Measurements from ENCODE around the gene ARHGAP23. TPM values are rescaled to one million over a fixed set of nuclear protein-coding genes. Genes with fewer than 3 reads are reported as not detected.

The ARHGAP23 gene
- total and polyA plus RNA-seq, 2 experiments from 2014 or later = 21.4 to 150 TPM

DNA sequence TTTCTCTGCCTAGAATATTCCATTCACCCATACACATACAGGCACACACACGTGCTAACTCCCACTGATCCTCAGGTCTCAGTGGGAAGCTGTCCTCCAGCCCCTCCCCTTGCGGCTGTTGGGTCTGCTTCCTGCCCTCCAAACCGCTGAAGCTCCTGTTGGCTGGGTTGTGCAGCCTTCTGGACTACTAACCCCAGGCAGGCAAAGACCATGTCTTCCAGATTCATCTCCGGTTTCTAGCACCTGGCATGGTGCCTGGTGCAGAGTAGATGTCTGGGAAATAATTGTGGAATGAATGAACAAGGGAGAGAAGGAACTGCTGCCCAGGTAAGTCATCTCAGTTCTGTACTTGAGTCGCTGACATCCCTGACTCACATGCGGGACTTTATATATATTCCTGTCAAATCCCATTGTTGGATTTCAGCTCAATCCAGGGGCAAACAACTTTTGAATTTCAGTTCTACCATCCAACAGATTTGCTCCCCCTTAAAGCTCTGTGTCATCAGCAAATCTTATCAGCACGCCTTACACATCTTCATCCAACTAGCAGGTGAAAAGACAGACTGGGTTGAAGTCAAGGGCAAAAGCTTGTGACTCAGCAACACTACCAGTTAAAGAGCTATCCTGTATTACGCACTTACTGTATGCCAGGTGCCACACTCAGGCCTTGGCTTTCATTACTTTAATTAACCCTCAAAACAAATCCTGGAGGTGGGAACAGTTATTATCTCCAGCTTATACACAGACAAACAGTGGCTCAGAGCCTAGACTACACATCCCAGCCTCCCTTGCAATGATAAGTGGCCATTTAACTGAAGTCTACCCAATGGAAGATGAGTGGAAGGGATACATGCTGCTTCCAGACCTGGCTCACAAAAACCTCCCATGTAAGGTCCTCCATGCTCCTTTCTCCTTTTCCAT is 126.4 kb downstream of the ARHGAP23 start (continued):
- no peak for TF ChIP-seq ZNF462 (CRISPR knock-in tag; IDR thresholded peaks at IDR 0.05)
- no peak for TF ChIP-seq STAT1 (IDR thresholded peaks at IDR 0.05; ENCODE audit: unreplicated experiment)

DNA sequence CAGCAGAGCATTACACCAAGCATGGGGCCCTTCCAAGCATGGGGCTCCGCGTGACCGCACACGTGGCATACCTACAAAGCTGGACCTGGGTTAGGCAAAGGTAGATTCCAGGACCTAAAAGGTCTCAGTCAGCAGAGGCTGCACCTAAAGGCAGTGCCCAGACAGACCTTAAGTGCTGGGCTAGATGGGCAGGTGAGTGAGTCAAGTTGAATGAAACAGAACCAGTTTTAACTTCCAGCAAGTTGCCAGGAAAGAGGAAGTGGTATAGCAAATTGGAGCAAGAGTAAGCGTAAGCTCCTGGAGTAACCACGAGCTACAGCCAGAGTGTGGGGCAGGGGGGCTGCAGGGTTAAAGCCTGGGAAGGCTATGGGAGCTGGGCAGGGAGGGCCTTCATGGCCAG is 128.0 kb downstream of the ARHGAP23 start:
- no peaks in the 10 kb centered on the region; the same call in 2 of the 3 replicates for H3K36me3 Mint-ChIP-seq (ENCODE audit: low read depth)

More for the DNA sequence above, 128.0 kb downstream of the ARHGAP23 start:
- Histone ChIP-seq H4K20me1 (replicated peaks; ENCODE audit: insufficient read depth) (peaks cover 10% of the 10 kb centered on the region; the same call in 1 of the 2 replicates), H3K4me3 (no peak overlapping the region), H3K27me3 (ENCODE audit: insufficient read depth) (peaks cover 49% of the 10 kb centered on the region), H3K4me1 (ENCODE audit: insufficient read depth) (peaks cover 26% of the 10 kb centered on the region; the same call in 1 of the 2 replicates), H2AFZ (no peak overlapping the region), H3F3A (replicated peaks; ENCODE audit: low read depth) (peaks cover 16% of the 10 kb centered on the region), H3K27ac (ENCODE audit: low read depth) (no peak overlapping the region), H3K79me2 (replicated peaks; ENCODE audit: insufficient read depth) (no peaks in the 10 kb centered on the region), H3K9me2 (ENCODE audit: insufficient read depth) (no peaks in the 10 kb centered on the region), H3K36me3 (ENCODE audit: insufficient read depth) (no peaks in the 10 kb centered on the region), H3K4me2 (no peak overlapping the region)
- ATAC-seq (no peak), DNase-seq (ENCODE audit: low spot score) (no peak)
- Mint-ChIP-seq H3K9me3 (no peaks in the 10 kb centered on the region), H3K4me1 (peaks cover 28% of the 10 kb centered on the region), H3K27ac (no peak overlapping the region), H3K27me3 (ENCODE audit: insufficient read depth, low read depth, poor library complexity) (peaks cover 44% of the 10 kb centered on the region), H3K4me3 (no peak overlapping the region)
- no peak for TF ChIP-seq EZH2phosphoT487 (IDR thresholded peaks at IDR 0.05; ENCODE audit: unreplicated experiment)
- no peak for TF ChIP-seq EZH2 (IDR thresholded peaks at IDR 0.05; ENCODE audit: low read depth, unreplicated experiment)
- TF ChIP-seq POLR2AphosphoS5 (IDR thresholded peaks at IDR 0.05; ENCODE audit: low read depth) = no peak
- TF ChIP-seq ZNF114 (CRISPR knock-in tag; IDR thresholded peaks at IDR 0.05) = no peak
- TF ChIP-seq STAT1 (IDR thresholded peaks at IDR 0.05; ENCODE audit: unreplicated experiment) = no peak
- no peak for TF ChIP-seq CREB1 (CRISPR knock-in tag; IDR thresholded peaks at IDR 0.05; ENCODE audit: low read depth)
- no peak for TF ChIP-seq ZNF331 (CRISPR knock-in tag; IDR thresholded peaks at IDR 0.05; ENCODE audit: low read depth)
- TF ChIP-seq, protein P1, sequence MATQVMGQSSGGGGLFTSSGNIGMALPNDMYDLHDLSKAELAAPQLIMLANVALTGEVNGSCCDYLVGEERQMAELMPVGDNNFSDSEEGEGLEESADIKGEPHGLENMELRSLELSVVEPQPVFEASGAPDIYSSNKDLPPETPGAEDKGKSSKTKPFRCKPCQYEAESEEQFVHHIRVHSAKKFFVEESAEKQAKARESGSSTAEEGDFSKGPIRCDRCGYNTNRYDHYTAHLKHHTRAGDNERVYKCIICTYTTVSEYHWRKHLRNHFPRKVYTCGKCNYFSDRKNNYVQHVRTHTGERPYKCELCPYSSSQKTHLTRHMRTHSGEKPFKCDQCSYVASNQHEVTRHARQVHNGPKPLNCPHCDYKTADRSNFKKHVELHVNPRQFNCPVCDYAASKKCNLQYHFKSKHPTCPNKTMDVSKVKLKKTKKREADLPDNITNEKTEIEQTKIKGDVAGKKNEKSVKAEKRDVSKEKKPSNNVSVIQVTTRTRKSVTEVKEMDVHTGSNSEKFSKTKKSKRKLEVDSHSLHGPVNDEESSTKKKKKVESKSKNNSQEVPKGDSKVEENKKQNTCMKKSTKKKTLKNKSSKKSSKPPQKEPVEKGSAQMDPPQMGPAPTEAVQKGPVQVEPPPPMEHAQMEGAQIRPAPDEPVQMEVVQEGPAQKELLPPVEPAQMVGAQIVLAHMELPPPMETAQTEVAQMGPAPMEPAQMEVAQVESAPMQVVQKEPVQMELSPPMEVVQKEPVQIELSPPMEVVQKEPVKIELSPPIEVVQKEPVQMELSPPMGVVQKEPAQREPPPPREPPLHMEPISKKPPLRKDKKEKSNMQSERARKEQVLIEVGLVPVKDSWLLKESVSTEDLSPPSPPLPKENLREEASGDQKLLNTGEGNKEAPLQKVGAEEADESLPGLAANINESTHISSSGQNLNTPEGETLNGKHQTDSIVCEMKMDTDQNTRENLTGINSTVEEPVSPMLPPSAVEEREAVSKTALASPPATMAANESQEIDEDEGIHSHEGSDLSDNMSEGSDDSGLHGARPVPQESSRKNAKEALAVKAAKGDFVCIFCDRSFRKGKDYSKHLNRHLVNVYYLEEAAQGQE (IDR thresholded peaks at IDR 0.05; ENCODE audit: unreplicated experiment) = no peak
- TF ChIP-seq, protein P2, sequence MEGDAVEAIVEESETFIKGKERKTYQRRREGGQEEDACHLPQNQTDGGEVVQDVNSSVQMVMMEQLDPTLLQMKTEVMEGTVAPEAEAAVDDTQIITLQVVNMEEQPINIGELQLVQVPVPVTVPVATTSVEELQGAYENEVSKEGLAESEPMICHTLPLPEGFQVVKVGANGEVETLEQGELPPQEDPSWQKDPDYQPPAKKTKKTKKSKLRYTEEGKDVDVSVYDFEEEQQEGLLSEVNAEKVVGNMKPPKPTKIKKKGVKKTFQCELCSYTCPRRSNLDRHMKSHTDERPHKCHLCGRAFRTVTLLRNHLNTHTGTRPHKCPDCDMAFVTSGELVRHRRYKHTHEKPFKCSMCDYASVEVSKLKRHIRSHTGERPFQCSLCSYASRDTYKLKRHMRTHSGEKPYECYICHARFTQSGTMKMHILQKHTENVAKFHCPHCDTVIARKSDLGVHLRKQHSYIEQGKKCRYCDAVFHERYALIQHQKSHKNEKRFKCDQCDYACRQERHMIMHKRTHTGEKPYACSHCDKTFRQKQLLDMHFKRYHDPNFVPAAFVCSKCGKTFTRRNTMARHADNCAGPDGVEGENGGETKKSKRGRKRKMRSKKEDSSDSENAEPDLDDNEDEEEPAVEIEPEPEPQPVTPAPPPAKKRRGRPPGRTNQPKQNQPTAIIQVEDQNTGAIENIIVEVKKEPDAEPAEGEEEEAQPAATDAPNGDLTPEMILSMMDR (conservative IDR thresholded peaks at IDR 0.05; ENCODE audit: low read depth in 2 of 2) = no peak
- no peak for TF ChIP-seq NANOG (IDR thresholded peaks at IDR 0.05; ENCODE audit: borderline replicate concordance)

All from GM23338 (cell line).